ENCODE results near the gene CPB2.

The CPB2 gene

GRCh38 chr13:46145950-46146349 is 41.1 kb upstream of the CPB2 start:
- TF ChIP-seq ZNF70 (CRISPR knock-in tag; IDR thresholded peaks at IDR 0.05) (no peak), ZNF565 (CRISPR knock-in tag; conservative IDR thresholded peaks at IDR 0.05; ENCODE audit: low read depth) (no peak), OSR1 (CRISPR knock-in tag; IDR thresholded peaks at IDR 0.05) (no peak), ESRRG (CRISPR knock-in tag; IDR thresholded peaks at IDR 0.05) (no peak), CSDC2 (CRISPR knock-in tag; IDR thresholded peaks at IDR 0.05) (no peak), PPARA (CRISPR knock-in tag; IDR thresholded peaks at IDR 0.05; ENCODE audit: borderline replicate concordance) (no peak), GLIS3 (CRISPR knock-in tag; IDR thresholded peaks at IDR 0.05) (no peak), TOX (CRISPR knock-in tag; IDR thresholded peaks at IDR 0.05; ENCODE audit: borderline replicate concordance) (no peak), BACH2 (CRISPR knock-in tag; IDR thresholded peaks at IDR 0.05; ENCODE audit: borderline replicate concordance) (no peak), CSRNP3 (CRISPR knock-in tag; IDR thresholded peaks at IDR 0.05) (no peak), SNAI2 (CRISPR knock-in tag; IDR thresholded peaks at IDR 0.05) (no peak), POU6F1 (CRISPR knock-in tag; IDR thresholded peaks at IDR 0.05; ENCODE audit: borderline replicate concordance, low read depth) (no peak), TSHZ2 (CRISPR knock-in tag; IDR thresholded peaks at IDR 0.05) (no peak), ARNTL (CRISPR knock-in tag; IDR thresholded peaks at IDR 0.05; ENCODE audit: borderline replicate concordance, low read depth) (no peak), ZC3H10 (CRISPR knock-in tag; IDR thresholded peaks at IDR 0.05) (no peak), TCF4 (CRISPR knock-in tag; IDR thresholded peaks at IDR 0.05; ENCODE audit: borderline replicate concordance) (no peak), ZFP3 (CRISPR knock-in tag; IDR thresholded peaks at IDR 0.05) (no peak), RARB (CRISPR knock-in tag; IDR thresholded peaks at IDR 0.05) (no peak)
- TF ChIP-seq, protein P1, sequence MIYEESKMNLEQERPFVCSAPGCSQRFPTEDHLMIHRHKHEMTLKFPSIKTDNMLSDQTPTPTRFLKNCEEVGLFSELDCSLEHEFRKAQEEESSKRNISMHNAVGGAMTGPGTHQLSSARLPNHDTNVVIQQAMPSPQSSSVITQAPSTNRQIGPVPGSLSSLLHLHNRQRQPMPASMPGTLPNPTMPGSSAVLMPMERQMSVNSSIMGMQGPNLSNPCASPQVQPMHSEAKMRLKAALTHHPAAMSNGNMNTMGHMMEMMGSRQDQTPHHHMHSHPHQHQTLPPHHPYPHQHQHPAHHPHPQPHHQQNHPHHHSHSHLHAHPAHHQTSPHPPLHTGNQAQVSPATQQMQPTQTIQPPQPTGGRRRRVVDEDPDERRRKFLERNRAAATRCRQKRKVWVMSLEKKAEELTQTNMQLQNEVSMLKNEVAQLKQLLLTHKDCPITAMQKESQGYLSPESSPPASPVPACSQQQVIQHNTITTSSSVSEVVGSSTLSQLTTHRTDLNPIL (CRISPR knock-in tag; IDR thresholded peaks at IDR 0.05; ENCODE audit: low read depth), result no peak
- no peak for ATAC-seq

- ATAC-seq, result no peak
- TF ChIP-seq OSR1 (CRISPR knock-in tag; IDR thresholded peaks at IDR 0.05) (no peak), ISL1 (CRISPR knock-in tag; IDR thresholded peaks at IDR 0.05) (0 out of 2 replicates have a peak, but pooled peaks have one; percentile 11)
Measured at GRCh38 chr13:46145135-46145534, 40.3 kb upstream of the CPB2 start.

- no peak for ATAC-seq
- TF ChIP-seq ZNF565 (CRISPR knock-in tag; conservative IDR thresholded peaks at IDR 0.05; ENCODE audit: low read depth) (no peak), ZNF8 (CRISPR knock-in tag; IDR thresholded peaks at IDR 0.05) (no peak), ISL1 (CRISPR knock-in tag; IDR thresholded peaks at IDR 0.05) (no peak), ZFP30 (CRISPR knock-in tag; IDR thresholded peaks at IDR 0.05) (no peak), TOX (CRISPR knock-in tag; IDR thresholded peaks at IDR 0.05; ENCODE audit: borderline replicate concordance) (no peak), CSDC2 (CRISPR knock-in tag; IDR thresholded peaks at IDR 0.05) (no peak), TSHZ2 (CRISPR knock-in tag; IDR thresholded peaks at IDR 0.05) (no peak), CSRNP3 (CRISPR knock-in tag; IDR thresholded peaks at IDR 0.05) (no peak), POU6F1 (CRISPR knock-in tag; IDR thresholded peaks at IDR 0.05; ENCODE audit: borderline replicate concordance, low read depth) (no peak)
- TF ChIP-seq, protein P2, sequence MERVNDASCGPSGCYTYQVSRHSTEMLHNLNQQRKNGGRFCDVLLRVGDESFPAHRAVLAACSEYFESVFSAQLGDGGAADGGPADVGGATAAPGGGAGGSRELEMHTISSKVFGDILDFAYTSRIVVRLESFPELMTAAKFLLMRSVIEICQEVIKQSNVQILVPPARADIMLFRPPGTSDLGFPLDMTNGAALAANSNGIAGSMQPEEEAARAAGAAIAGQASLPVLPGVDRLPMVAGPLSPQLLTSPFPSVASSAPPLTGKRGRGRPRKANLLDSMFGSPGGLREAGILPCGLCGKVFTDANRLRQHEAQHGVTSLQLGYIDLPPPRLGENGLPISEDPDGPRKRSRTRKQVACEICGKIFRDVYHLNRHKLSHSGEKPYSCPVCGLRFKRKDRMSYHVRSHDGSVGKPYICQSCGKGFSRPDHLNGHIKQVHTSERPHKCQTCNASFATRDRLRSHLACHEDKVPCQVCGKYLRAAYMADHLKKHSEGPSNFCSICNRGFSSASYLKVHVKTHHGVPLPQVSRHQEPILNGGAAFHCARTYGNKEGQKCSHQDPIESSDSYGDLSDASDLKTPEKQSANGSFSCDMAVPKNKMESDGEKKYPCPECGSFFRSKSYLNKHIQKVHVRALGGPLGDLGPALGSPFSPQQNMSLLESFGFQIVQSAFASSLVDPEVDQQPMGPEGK (CRISPR knock-in tag; IDR thresholded peaks at IDR 0.05; ENCODE audit: borderline replicate concordance), result no peak
Measured at GRCh38 chr13:46143184-46143701, 38.4 kb upstream of the CPB2 start.
